RCC 7860 (cell line): ENCODE measurements around the gene SIN3B.

Experiments
- DNase-seq: peaks from one replicate; pipeline ENCODE4 v3.0.0-alpha.2; 2015; ENCODE audit warnings: low spot score
- FAIRE-seq: peaks from 2 replicates; lab custom pipeline; 2012; peaks lifted over from hg19 to GRCh38; lab: Jason Lieb, UNC

SIN3B gene

GRCh38 chr19:16824658-16825311 is 4.4 kb upstream of the SIN3B start:
- FAIRE-seq (peak; percentile 85), DNase-seq (peak; percentile 66)

GRCh38 chr19:16825312-16826052 is 3.7 kb upstream of the SIN3B start:
- FAIRE-seq = no peak

GRCh38 chr19:16829822-16830289 is 658 bp downstream of the SIN3B start:
- no peak for DNase-seq
- no peak for FAIRE-seq

More at GRCh38 chr19:16825312-16826052, 3.7 kb upstream of the SIN3B start:
- DNase-seq = peak; percentile 86

- no peak for DNase-seq
- FAIRE-seq = no peak
Observed at GRCh38 chr19:16830679-16831078, 1.5 kb downstream of the SIN3B start.

- FAIRE-seq (no peak), DNase-seq (no peak)
Observed at GRCh38 chr19:16831531-16831930, 2.3 kb downstream of the SIN3B start.

- FAIRE-seq (peak; percentile 42), DNase-seq (peak; percentile 62)
Observed at GRCh38 chr19:16834747-16835146, 5.5 kb downstream of the SIN3B start.

- DNase-seq = no peak
- no peak for FAIRE-seq
Observed at GRCh38 chr19:16836115-16837034, 7.2 kb downstream of the SIN3B start.

GRCh38 chr19:16837035-16837362 is 7.8 kb downstream of the SIN3B start:
- DNase-seq (no peak), FAIRE-seq (no peak)

- FAIRE-seq (no peak), DNase-seq (no peak)
Observed at GRCh38 chr19:16841391-16841926, 12.3 kb downstream of the SIN3B start.

GRCh38 chr19:16846901-16847300 is 17.7 kb downstream of the SIN3B start:
- FAIRE-seq (no peak), DNase-seq (no peak)

GRCh38 chr19:16847430-16847829 is 18.2 kb downstream of the SIN3B start:
- FAIRE-seq = no peak
- no peak for DNase-seq

- FAIRE-seq (no peak), DNase-seq (no peak)
Observed at GRCh38 chr19:16849168-16849567, 20.0 kb downstream of the SIN3B start.

GRCh38 chr19:16850133-16850532 is 20.9 kb downstream of the SIN3B start:
- DNase-seq (no peak), FAIRE-seq (peak; percentile 42)

GRCh38 chr19:16851031-16851712 is 22.0 kb downstream of the SIN3B start:
- FAIRE-seq (peak; percentile 59), DNase-seq (peak; percentile 75)

- no peak for FAIRE-seq
Observed at GRCh38 chr19:16853066-16853465, 23.9 kb downstream of the SIN3B start.

GRCh38 chr19:16856091-16856490 is 26.9 kb downstream of the SIN3B start:
- FAIRE-seq (no peak), DNase-seq (no peak)

More at GRCh38 chr19:16853066-16853465, 23.9 kb downstream of the SIN3B start:
- DNase-seq = no peak

- no peak for DNase-seq
- no peak for FAIRE-seq
Observed at GRCh38 chr19:16859626-16860025, 30.4 kb downstream of the SIN3B start.

GRCh38 chr19:16860118-16860517 is 30.9 kb downstream of the SIN3B start:
- FAIRE-seq = no peak
- no peak for DNase-seq

- FAIRE-seq (no peak), DNase-seq (no peak)
Observed at GRCh38 chr19:16861011-16861410, 31.8 kb downstream of the SIN3B start.

GRCh38 chr19:16861834-16862233 is 32.6 kb downstream of the SIN3B start:
- FAIRE-seq (no peak), DNase-seq (no peak)
